ENCODE measurements around the gene CD19.

- TF ChIP-seq CTCF (conservative IDR thresholded peaks at IDR 0.05 in 1 of 2, IDR thresholded peaks at IDR 0.05 in 1 of 2; ENCODE audit: extremely low read depth in 1 of 2, insufficient read depth in 1 of 2, low read depth in 1 of 2, low read length in 2 of 2) (no peak), EZH2 (IDR thresholded peaks at IDR 0.05; ENCODE audit: borderline replicate concordance, low read length) (no peak)
Observed at GRCh38 chr16:28903344-28904042, 28.3 kb upstream of the CD19 start.
